HEK293T (cell line): ENCODE data around the gene AMHR2.

Experiments
- CTCF ChIA-PET: fragments of 350-600 bp; formaldehyde crosslinking; extraction: SDS; loops from one replicate; lab custom pipeline; 2021; ENCODE audit warnings: antibody characterized with exemption, inconsistent platforms; lab: Yijun Ruan, JAX
- POLR2A ChIA-PET: fragments of 350-600 bp; formaldehyde crosslinking; extraction: SDS; loops from one replicate; lab custom pipeline; 2020; ENCODE audit warnings: antibody characterized with exemption, inconsistent platforms; lab: Yijun Ruan, JAX
- DNase-seq: peaks from one replicate; pipeline ENCODE4 v3.0.0; 2012; ENCODE audit warnings: mixed read lengths; ENCODE audit errors: extremely low spot score
- ARNT ChIP-seq: fragments of 450-650 bp; IDR thresholded peaks from 2 replicates; pipeline ENCODE4 v1.6.1; 2017; ENCODE audit warnings: mild to moderate bottlenecking
- BHLHE40 ChIP-seq: fragments of 450-650 bp; IDR thresholded peaks from 2 replicates; pipeline ENCODE4 v1.6.1; 2016; ENCODE audit warnings: mild to moderate bottlenecking, moderate library complexity, borderline replicate concordance
- CTBP1 ChIP-seq: fragments of 450-650 bp; IDR thresholded peaks from 2 replicates; pipeline ENCODE4 v1.6.1; 2016; ENCODE audit warnings: borderline replicate concordance
- ELF4 ChIP-seq: fragments of 450-650 bp; IDR thresholded peaks from 2 replicates; pipeline ENCODE4 v1.6.1; 2017; ENCODE audit warnings: antibody characterized with exemption
- FOXA1 ChIP-seq: fragments of 450-650 bp; IDR thresholded peaks from 2 replicates; pipeline ENCODE4 v1.6.1; 2016; ENCODE audit warnings: mild to moderate bottlenecking
- FOXK2 ChIP-seq: fragments of 450-650 bp; IDR thresholded peaks from 2 replicates; pipeline ENCODE4 v1.6.1; 2016; ENCODE audit warnings: mild to moderate bottlenecking
- FOXM1 ChIP-seq: fragments of 450-650 bp; IDR thresholded peaks from 2 replicates; pipeline ENCODE4 v1.6.1; 2017; ENCODE audit warnings: mild to moderate bottlenecking, borderline replicate concordance
- HDGF ChIP-seq: fragments of 450-650 bp; IDR thresholded peaks from 2 replicates; pipeline ENCODE4 v1.6.1; 2017; ENCODE audit warnings: antibody characterized with exemption, borderline replicate concordance
- L3MBTL2 ChIP-seq: fragments of 450-650 bp; conservative IDR thresholded peaks from 2 replicates; pipeline ENCODE4 v1.6.1; 2016; ENCODE audit warnings: mild to moderate bottlenecking
- LEF1 ChIP-seq: fragments of 450-650 bp; IDR thresholded peaks from 2 replicates; pipeline ENCODE4 v1.6.1; 2017; ENCODE audit warnings: mild to moderate bottlenecking, borderline replicate concordance
- NFRKB ChIP-seq: fragments of 450-650 bp; IDR thresholded peaks from 2 replicates; pipeline ENCODE4 v1.6.1; 2016; ENCODE audit warnings: mild to moderate bottlenecking, moderate library complexity
- SP1 ChIP-seq: fragments of 450-650 bp; IDR thresholded peaks from 2 replicates; pipeline ENCODE4 v1.6.1; 2017
- SUZ12 ChIP-seq: fragments of 450-650 bp; IDR thresholded peaks from 2 replicates; pipeline ENCODE4 v1.6.1; 2016; ENCODE audit warnings: mild to moderate bottlenecking
- TARDBP ChIP-seq: fragments of 450-650 bp; IDR thresholded peaks from 2 replicates; pipeline ENCODE4 v1.6.1; 2016
- ZNF384 ChIP-seq: fragments of 450-650 bp; IDR thresholded peaks from 2 replicates; pipeline ENCODE4 v1.6.1; 2016
- TF ChIP-seq, protein P1 (sequence below): fragments of 450-650 bp; IDR thresholded peaks from 2 replicates; pipeline ENCODE4 v1.6.1; 2016

AMHR2 gene

DNA sequence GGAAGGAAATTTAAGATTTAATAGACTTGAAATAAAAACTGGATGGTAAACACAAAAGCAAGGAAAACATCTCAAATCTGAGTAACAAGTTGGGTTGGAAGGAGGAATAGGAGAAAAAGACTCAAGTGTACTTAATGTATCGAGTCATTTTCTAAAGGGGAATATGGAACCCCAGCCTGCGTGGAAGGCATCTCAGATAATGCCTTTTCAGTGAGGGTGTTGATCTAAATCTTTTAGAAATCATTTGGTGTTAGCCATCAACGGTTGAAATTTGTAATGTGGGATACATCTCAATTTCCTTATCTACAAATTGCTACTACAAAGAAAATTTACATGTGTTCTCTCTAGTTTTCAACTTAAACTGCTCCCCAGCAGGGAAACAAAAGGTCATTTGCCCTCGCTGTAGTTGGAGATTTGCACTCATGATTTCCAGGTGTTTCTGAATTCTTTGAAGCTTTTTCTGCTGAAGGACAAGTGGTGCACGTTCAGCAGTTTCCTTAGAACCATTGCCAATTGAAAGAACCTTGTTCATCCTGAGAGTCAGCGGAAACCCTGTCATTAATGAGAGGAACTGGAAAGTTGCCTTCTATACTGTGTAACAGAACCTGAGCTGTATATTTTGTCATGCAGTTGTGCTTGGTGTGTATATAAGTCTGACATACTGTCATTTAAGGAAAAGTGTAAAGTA is 30.4 kb downstream of the AMHR2 start:
- DNase-seq = no peak
- POLR2A ChIA-PET = interaction anchor here (1.1 to 2.5 kb wide), 7 partner anchors 11 to 133 kb away, joined by 3 to 8 read pairs (median 5); partner anchors contain the start of genes AAAS, PRR13 and TARBP2
- no peak for TF ChIP-seq L3MBTL2
- TF ChIP-seq ZNF384 = no peak
- no peak for TF ChIP-seq SUZ12
- TF ChIP-seq ARNT = no peak
- TF ChIP-seq FOXA1 = no peak
- TF ChIP-seq BHLHE40 = no peak
- no peak for TF ChIP-seq FOXM1
- TF ChIP-seq, protein P1, sequence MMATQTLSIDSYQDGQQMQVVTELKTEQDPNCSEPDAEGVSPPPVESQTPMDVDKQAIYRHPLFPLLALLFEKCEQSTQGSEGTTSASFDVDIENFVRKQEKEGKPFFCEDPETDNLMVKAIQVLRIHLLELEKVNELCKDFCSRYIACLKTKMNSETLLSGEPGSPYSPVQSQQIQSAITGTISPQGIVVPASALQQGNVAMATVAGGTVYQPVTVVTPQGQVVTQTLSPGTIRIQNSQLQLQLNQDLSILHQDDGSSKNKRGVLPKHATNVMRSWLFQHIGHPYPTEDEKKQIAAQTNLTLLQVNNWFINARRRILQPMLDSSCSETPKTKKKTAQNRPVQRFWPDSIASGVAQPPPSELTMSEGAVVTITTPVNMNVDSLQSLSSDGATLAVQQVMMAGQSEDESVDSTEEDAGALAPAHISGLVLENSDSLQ = no peak
- no peak for TF ChIP-seq ELF4
- TF ChIP-seq NFRKB = no peak
- TF ChIP-seq TARDBP = no peak
- no peak for TF ChIP-seq HDGF
- no peak for TF ChIP-seq CTBP1
- no peak for TF ChIP-seq FOXK2
- no peak for TF ChIP-seq SP1
- no peak for TF ChIP-seq LEF1
- CTCF ChIA-PET = no interaction called here

DNA sequence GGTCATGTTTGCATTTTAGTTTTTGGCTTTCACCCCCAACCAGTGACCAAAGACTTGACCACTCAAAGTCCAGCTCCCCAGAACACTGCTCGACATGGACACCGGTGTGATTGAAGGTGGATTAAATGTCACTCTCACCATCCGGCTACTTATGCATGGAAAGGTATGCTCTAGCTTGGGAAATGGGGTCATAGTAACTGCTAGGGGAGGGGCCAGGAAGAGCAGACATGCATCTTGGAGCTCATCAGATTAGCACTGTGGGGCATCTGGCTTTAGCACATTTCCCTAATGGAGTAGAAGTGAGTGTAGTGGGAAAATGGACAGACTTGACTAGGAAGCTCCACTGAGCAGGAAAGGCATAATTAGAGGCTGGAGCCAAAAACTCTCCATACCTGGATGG is 31.1 kb downstream of the AMHR2 start:
- no peak for DNase-seq
- ChIA-PET CTCF (interaction anchor here (1.4 kb wide), 1 partner anchor 22 kb away, joined by 3 read pairs; no protein-coding TSS in a partner anchor), POLR2A (interaction anchor here (1.1 to 2.5 kb wide), 6 partner anchors 10 to 46 kb away, joined by 3 to 8 read pairs (median 5); partner anchors contain the start of genes PRR13 and TARBP2)
- TF ChIP-seq TARDBP (no peak), SUZ12 (no peak), SP1 (no peak), CTBP1 (no peak), LEF1 (no peak), FOXM1 (no peak)
- TF ChIP-seq, protein P1 = no peak

DNA sequence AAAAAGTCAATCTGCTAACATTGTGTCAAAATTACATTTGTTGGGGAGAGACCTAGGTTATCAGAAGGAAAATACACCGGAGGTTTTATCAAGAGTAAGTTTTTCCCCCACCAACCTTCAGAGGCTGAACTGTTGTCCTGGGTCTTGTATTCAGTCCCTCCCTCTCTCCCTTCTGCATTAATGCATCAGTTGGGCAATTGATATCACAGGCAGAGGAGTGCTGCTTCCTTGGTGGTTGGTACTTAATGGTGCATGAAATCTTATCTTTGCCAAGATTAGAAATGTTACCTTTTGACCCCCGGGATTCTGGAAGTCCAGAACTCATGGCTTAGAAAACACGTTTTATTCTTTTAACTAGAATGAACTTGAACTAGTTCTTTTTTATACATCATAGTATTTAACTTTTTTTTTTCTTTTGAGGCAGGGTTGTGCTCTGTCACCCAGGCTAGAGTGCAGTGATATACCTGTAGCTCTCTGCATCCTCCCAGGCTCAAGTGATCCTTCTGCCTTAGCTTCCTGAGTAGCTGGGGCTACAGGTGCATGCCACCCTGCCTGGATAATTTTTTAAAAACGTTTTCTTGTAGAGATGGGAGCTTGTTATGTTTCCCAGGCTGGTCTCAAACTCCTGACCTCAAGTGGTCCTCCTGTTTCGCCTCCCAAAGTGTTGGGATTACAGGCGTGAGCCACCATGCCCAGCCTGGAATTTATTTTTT is 33.2 kb downstream of the AMHR2 start:
- TF ChIP-seq NFRKB (no peak), FOXK2 (no peak), SP1 (no peak), CTBP1 (no peak), LEF1 (no peak), ELF4 (no peak), TARDBP (no peak), BHLHE40 (no peak), ZNF384 (no peak), ARNT (no peak), SUZ12 (no peak)
- TF ChIP-seq, protein P1 = no peak
- ChIA-PET POLR2A (interaction anchor here (2.2 kb wide), 1 partner anchor 17 kb away, joined by 9 read pairs; no protein-coding TSS in a partner anchor), CTCF (no interaction called here)
- DNase-seq = no peak

DNA sequence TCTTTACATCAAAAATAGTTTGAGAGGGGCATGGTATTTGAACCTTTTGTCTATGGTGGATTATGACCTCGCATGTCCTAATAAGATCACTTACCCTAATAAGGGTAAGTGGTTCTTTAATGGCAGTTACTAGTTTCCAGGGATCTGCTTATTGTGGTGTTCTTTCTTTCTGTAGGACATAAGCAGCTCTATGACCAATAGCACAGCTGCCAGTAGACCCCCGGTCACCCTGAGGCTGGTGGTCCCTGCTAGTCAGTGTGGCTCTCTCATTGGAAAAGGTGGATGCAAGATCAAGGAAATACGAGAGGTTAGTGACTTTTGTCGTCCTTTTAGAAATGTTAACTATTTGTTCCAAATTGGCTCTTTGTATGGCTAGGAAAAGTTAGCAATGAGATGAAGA is 35.4 kb downstream of the AMHR2 start:
- DNase-seq = no peak
- TF ChIP-seq ARNT = no peak
- TF ChIP-seq FOXA1 = no peak
- no peak for TF ChIP-seq FOXK2
- TF ChIP-seq FOXM1 = no peak
- TF ChIP-seq LEF1 = no peak
- no peak for TF ChIP-seq HDGF
- TF ChIP-seq CTBP1 = no peak
- ChIA-PET POLR2A (interaction anchor here (1.9 to 2.2 kb wide), 2 partner anchors 15 to 35 kb away, joined by 4 to 9 read pairs; no protein-coding TSS in a partner anchor), CTCF (no interaction called here)

DNA sequence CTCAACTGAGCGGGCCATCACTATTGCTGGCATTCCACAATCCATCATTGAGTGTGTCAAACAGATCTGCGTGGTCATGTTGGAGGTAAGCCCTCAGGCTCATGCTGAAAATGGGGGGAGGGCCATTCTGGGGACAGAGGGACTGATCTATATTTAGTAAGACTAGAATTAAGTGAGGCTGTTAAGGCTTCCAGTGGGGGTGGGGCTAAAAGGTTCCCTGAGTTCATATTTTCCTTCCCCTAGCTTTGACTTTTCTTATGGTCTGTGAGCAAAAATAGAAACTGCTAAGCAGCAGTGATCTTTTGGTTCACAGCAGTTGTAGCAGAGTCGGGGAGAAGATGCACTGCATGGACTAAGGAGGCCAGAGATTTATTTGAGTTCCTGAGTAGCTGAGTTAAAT is 37.4 kb downstream of the AMHR2 start:
- CTCF ChIA-PET = no interaction called here

More for the DNA sequence above, 37.4 kb downstream of the AMHR2 start:
- no peak for DNase-seq
- POLR2A ChIA-PET = no interaction called here
- TF ChIP-seq ELF4 (no peak), NFRKB (no peak), FOXM1 (no peak), ARNT (no peak), HDGF (no peak), LEF1 (no peak), L3MBTL2 (no peak), FOXK2 (no peak), BHLHE40 (no peak), TARDBP (no peak), CTBP1 (no peak), SP1 (no peak), FOXA1 (no peak)
